GM18526 (cell line): ENCODE measurements around the gene CEL.

ENCODE experiments used
- POLR2A ChIP-seq: IDR thresholded peaks from 3 replicates; pipeline ENCODE4 v1.6.1; 2011; ENCODE audit not compliant: insufficient read length; ENCODE audit errors: extremely low read depth

CEL gene

DNA sequence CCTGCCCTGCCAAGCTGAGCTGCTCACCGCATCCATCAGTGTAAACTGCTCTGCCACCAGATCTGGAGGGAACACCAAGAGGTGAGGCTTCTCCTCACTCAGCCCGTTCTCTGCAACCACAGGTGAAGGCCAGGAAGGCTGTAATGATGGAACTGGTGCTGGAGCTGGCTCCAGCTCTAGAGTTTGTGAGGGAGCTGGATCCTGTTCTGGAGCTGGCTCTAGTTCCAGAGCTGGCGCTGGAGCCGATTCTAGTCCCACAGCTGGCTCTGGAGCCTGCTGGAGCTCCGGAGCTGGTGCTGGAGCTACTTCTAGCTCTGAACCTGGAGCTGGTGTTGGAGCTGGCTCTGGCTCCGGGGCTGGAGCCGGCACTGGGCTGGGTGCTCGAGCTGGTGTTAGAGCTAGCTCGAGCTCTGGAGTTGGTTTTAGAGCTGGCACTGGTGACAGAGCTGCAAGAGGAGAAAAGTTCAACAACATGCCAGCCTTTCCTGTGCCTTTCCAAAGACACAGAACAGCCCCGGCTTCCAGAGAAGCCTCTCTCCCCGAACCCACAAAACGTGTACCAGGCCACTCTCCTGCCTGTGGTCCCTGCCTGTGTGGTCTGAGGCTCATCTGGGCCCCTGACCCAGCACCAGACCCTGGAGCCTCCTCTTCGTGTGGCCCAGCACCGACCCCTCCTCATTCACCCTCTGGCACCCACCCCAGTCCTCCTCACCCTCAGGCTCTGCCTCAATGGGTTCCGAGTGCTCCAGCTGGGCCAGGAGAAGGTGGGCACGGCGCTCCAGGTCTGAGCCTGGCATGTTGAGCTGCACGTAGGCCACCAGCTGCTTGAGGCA, 46.4 kb downstream of the CEL start:
- no peak for TF ChIP-seq POLR2A

DNA sequence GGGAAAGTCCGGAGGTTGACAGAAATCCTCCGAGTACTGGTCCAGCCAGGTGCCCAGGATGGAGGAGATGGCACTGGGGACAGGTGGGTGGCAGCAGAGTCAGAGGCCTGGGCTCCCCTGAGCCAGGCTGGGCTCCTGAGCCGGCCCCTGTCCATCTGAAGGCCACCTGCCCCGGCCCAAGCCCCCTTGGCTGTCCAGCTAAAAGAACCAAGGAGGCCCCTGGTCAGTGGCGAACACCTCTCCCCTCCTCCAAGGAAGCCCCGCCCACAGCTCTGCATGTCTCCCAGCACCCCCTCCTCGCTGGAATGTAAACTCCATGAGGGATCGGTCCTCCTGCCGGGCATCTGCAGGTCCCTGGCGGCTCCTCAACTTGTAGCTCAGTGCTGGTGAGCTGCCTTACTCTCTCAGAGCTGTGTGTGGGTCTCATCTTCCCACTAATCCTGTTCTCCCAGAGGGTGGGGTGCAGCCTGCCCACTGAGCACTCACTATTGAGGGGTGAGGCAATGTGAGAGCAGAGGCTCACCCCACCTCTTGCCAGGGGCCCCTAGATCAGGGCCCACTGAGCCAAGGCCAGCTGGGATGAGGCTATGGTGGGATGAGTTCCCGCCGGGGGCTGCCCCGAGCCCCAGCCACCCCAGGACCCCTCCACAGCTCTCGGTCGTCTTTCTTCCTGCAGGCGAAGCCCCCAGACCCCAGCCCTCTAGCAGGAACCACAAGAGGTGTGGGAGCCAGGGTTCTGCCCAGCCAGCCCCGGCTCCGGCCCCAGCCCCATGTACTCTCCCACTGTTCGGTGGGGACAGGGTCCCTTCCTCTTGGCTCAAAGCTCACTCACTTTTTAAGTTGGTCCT, 47.2 kb downstream of the CEL start:
- no peak for TF ChIP-seq POLR2A

DNA sequence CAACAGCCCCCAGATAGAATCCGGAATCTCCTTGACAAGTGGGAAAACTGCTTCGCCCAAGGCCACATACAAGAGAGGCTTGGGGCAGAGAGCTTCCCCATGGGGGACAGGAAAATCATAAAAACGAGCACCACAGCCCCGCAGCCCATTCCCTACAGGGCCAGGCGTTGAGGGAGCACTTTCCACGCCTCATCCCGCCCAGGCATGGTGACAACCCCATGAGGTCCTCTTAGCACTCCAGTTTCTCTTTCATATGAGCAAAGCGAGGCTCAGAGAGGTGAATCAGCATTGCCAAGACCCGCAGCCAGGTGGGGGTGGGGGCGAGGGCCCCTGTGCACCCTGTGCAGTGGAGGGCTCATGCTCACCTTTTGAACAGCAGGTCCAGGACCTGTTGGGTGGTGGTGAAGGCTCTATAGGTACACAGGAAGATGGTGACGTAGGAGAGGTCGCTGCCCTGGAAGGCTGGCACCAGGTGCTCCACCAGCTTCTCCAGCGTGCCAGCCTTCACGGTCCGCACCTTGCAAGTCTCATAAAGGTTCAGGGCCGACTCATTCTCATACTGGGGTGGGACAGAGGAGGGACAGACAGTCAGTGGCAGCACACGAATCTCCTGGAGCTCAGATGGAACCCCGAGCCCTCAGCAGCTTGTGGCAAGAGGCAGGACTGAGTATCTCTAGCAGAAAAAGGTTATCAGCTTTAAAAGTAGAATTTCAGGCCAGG, 48.3 kb downstream of the CEL start:
- TF ChIP-seq POLR2A, result no peak

GRCh38 chr9:133111808-133112662, 50.3 kb downstream of the CEL start:
- TF ChIP-seq POLR2A, result no peak

DNA sequence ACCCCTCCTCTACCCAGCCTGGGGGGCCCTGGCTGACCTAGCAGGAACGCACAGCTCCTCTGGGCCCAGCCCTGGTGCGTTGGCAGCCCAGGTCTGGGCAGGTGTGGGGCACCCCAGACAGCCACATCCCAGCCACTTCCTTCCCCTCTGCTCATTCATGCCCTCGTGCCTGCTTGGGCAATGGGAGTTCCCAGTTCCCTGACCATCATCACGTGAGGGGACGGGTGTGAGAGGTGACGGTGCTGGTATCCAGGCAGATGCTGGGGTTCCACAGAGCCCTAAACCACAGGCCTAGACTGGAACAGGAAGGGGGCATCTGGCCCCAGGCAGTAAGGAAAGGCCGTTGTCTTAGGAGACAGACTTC, 50.9 kb downstream of the CEL start:
- TF ChIP-seq POLR2A, result no peak

GRCh38 chr9:133113163-133113948, 51.6 kb downstream of the CEL start:
- no peak for TF ChIP-seq POLR2A

- TF ChIP-seq POLR2A, result no peak
Observed at GRCh38 chr9:133113949-133114885, 52.4 kb downstream of the CEL start.

DNA sequence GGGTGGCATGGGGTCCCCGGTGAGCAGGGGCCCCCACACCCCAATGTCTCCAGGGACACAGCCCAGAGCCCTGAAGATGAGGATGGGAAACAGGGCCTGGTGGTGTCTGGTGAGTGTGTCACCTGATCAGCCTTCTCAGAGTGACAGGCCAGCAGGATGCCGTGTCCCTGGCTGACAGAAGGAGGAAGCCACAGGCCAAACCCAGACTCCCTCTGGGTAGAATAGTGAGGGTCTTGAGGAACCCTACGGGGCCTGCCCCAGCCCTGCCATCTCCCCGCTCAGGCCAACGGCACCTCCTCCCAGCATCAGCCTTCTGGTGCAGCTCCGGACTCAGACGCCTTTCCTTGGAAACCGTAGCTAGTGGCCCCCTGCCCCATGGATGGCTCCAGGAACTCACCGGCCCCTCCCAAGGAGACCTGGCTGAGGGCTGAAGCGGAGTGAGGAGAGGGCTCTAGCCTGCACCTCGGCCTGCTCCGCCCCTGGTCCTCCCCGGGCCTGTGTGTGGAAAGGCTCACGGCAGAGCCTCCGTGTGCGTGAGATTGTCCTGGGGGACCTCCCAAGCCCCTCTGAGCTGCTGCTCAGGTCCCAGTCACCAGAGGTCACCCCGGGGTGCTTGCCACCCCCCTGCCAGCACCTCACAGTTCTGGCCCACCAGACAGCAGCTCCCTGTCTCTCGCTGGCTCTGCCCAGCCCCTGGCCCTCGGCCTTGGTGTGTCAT, 53.3 kb downstream of the CEL start:
- TF ChIP-seq POLR2A, result peak; percentile 19

- TF ChIP-seq POLR2A, result peak; percentile 77
Observed at GRCh38 chr9:133115604-133116345, 54.0 kb downstream of the CEL start.

DNA sequence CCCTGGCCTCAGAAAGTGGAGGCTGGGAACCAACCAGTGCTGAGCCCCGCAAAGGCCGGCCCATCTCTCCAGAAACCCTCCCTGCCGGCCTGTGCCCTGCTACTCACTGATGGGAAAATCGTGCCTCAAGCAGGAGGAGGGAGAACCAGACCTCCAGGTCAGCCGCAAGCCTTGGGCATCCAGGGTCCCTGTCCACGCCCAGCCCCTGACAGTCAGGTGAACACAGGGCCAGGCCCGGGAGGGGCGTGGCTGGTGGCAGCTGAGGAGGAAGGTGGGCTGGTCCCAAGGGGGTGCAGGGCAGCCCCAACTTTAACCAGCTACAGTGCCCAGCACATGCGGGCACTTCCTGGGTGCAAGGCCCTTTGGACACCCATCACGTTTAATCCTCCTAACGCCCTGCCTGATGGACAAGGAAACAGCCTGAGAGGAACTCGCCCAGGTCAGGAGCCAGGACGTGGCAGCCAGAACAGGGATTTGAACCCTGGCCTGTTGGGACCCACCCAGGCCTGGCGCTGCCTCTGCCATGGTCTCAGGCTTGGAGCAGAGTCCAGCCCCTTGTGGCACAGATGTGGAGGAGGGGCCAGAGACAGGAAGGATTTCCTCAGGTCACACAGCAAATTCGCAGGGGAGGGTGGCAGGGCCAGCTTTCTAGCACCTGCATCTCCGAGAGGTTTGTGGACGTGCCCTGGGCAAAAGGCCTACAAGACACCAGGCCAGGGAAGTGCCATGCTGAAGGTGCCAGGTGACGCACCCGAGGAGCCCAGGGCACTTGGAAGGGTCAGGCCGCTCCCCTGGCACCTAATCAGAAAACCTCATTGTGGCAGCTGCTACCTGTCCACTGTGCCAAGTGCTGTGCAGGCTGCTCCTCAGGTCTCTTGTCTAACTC, 54.8 kb downstream of the CEL start:
- no peak for TF ChIP-seq POLR2A
